ENCODE data around the gene NOXO1.
"Not testable (repeated sequence)": the region's sequence is repeated elsewhere in the genome, so short reads cannot be mapped to it uniquely, and the experiment has no call there.

The NOXO1 gene

DNA sequence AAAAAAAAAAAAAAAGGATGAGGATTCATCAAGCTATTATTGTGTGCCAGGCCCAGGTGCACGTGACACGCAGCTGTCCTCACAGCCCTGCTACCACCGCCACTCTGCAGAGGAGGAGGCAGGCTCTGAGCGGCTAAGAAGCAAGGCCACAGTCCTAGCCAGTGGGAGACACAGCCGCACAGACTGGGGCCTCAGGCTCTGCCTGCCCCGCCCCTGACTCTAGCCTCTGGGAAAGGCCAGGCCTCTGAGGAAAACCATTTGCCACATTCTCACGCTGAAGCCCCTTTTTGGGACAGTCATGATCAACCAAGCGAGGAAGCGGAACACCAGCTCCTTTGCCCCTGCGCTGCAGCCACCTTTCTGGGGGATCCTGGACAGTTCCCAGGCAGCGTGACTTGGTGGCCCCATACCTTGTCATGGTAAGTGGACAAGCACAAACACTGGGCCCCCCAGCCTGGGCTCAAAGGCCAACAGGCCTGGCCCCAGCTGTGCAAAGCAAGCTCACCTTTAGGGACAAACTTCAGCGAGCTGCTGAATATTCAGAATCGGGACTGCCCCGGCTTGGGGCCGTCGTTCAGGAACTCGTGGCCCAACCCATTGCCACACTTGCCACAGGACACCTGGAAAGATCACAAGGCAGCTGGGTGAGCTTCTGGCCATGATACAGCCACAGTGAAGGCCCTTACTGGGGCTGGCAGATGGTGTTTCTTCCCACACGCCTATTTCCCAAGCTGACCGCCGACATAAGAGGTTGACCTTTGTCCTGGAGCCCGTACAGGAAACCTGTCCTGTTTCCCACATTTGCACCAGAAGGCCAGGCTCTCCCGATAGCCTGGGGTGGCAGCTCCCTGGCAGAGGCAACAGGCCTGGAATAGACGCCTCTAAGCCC lies 40.8 kb downstream of the NOXO1 start:
- no peak for DNase-seq

DNA sequence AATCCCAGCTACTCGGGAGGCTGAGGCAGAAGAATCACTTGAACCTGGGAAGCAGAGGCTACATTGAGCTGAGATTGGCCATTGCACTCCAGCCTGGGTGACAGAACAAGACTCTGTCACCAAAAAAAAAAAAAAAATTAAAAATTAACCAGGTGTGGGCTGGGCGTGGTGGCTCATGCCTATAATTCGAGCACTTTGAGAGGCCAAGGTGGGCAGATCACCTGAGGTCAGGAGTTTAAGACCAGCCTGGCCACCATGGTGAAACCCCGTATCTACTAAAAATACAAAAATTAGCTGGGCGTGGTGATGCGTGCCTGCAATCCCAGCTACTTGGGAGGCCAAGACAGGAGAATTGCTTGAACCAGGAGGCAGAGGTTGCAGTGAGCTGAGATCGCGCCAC lies 41.4 kb downstream of the NOXO1 start:
- not testable (repeated sequence) for DNase-seq

DNA sequence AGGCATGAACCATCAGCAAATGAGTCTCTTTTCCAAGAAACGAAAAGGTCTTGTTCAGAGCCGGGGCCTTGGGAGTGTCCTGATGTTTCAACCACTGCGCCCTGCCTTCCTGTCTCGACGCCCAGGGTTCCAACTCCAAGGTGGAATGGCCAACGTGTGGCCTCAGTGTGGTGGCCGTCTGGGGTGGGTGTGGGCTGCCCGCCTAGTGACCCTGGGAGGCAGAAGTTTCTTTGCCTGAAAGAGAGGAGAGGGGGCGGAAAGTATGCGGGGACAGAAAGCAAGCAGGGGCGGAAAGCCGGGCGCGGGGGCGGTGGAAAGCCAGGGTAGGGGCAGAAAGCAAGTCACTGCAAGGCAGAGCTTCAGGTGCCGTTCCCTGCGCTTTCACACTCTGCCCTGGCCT lies 42.4 kb downstream of the NOXO1 start:
- DNase-seq: no peak

DNA sequence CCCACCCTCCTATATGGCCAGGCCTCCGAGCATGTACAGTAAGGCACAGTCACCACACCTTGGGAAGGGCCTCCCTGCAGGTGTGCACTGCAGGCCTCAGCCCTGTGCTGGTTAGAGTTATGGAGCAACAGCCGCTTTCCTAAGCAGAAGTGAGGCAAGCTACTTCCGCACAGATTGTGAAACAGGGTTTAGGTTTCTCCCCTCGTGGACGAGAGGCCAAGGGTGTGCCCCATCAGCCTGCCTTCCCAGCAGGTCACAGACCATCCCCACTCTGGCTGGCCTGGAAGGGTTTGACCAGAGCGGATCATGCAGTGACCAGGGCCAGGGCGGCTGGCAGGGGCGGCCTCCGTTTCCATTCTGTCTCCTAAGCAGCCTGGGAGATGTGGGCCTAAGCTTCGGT lies 43.0 kb downstream of the NOXO1 start:
- DNase-seq: no peak

DNA sequence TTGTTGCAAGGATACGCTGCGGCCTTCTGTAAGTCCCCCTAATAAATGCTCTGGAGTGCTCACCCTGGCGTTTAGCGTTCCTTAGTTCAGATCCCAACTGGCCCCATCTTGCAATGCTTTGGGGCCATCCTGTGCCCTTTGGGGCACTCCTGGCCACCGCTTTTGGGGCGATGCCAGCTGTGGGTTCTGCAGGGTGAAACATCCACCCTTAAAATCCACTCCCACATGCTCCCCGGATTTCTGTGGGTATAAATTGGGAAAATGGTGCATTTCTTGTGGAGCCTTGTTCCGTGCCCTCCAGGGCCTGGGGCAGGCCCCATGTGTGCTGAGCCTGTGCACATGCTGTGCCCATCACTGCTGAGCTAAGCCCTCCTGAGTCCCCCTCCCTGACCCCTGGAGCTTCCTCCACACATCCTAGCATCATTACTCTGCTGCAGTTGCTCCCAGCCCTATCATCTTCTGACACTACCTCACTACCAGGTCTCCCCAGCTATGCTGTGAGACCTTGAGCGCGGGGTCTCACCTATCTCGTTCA lies 44.3 kb downstream of the NOXO1 start:
- DNase-seq: no peak

DNA sequence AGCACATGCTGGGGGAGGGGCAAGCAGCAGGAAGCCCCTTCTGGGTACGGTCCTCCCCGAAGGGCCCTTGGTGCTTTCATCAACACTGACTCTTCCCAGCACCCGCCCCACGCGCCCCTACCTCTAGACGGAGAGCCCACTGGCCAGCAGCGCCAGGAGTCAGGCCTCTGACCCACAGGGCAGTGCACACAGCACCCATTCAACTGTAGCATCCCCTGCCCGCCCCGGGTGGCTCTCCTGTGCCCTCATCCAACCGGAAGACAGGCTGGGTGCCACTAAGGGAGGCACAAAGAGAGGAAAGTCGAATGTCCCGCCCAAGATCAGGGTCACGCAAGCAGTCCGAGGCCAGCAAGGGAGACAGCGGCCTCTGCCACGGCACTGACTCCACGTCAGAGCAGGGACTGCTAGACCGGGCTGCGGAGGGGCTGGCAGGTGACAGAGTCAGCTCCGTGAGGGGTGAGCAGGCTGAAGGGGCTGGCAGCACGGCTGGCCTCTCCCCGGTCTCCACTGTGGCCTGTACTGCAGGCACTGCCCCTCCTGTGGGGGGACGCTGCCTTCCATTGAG lies 48.1 kb downstream of the NOXO1 start:
- DNase-seq: no peak

DNA sequence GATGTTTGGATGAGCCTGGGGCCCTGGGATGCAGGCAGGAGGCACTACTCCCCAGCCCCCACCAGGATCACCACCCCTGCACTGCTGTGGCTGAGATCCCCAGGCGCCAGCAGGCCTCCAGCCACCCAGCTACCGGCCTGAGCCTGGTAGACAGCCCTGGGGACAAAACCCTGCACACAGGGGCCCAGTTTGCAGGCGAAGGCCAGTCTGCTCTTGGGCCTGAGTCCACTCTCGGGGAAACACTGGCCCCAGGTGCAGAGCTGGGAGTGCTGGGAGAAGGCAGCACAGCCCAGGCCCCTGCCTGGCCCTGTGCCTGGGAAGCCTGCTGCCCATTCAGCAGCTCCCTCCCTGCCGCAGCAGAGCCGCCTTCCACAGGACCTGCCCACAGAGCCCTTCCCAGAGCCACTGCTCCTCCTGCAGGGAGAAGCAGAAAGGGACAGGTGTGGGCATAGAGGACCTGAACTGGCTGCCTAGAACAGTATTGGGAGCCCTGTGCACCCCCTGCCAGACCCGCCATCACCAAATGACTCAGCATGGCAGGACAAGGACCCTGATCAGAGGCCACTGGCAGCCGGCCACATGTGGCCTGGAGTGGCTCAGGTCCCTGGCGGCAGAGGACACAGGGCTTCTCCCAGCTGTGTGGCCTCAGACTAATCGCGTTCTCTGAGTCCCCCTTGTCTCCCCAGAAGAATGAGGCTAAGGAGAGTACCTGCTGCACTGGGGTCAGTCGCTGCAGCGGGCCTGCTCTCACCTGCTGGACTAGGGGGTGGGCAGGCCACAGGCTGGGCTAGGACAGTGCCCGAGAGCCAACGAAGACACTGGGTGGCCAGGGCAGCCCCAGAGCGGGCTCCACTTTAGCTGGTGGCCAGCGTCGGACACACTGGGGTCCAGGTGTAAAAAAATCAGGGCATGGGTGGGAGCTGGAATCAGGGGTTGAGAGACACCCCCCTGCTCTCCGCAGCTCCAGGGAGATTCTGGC lies 48.9 kb downstream of the NOXO1 start:
- DNase-seq: peak in 1 of 2 experiments; percentile 27

DNA sequence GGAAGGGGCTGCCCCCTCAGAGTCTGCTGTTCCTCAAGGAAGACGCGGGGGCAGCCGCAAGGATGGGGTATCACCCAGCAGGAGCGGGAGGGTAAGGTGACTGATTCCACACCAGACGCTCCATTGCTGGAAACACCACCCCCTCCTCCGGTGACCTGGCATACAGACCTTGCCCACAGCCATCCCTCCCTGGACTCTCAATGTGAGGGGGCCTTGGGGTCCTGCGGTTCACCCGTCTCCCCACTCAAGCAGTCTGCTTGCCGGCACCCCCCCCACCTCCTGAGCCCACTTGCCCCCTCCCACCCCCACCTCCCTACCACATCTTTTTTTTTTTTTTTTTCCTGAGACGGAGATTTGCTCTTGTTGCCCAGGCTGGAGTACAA lies 50.9 kb downstream of the NOXO1 start:
- no peak for DNase-seq

DNA sequence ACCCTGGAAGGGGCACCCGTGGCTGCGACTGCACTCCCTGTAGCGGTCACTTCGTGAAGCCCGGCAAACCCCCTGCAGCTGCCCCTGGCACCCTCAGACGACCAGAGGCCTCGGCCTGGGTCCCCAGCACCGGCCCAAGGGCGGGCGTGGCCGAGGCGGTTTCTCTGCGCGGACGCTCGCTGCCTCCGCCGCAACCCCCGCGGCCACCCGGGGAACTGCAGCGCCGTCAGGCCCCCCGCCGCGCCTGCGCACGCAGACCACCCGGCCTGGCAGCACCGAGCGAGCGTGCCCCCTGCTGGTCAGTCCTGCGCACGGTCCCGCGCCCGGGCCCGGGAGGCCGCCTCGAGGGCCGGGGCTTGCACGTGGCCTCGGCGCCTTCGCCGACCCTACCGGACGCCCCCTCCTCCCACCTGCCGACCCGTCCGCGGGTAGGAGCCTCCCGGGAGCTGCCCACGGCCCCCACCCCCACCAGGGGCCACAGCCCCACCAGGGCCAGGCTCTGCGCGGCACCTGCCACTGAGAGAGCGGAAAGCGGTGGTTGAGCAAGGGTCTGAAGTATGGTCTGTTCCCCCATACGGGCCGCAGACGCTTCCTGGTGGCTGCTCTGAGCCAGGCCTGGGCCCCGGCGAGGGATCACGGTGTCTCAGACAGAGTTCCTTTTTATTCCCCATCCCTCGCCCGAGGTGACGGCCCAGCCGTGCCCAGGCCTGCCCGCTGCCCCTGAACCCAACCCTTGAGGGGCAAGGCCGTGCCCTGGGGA lies 51.5 kb downstream of the NOXO1 start:
- DNase-seq: peak; percentile 43 to 82

DNA sequence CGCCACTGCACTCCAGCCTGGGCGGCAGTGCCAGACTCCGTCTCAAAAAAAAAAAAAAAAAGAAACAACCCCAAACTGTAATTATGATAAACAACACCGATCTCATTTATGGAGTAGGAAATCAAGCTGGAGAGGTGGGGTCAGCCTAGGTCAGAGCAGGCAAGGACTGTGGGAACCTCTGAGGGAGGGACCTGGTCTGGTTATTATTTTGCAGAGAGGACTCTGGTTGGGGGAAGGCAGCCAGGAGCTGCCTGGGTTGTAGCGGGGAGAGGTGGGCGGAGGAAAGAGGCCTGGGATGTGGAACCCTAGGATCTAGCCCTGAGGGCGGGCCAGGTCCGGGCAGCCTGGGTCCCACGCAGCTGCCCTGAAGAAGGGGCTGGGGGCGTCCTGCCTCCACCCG lies 52.2 kb downstream of the NOXO1 start:
- DNase-seq: no peak

Measured in NCI-H524 (cell line).